Karpas-422 (cell line): Measurements from ENCODE around the gene NSG1. TPM values are rescaled to one million over a fixed set of nuclear protein-coding genes. Genes with fewer than 3 reads are reported as not detected.

Experiments used
- DNase-seq: peaks from one replicate; pipeline ENCODE4 v3.0.0-alpha.2; 2015
- H2AFZ ChIP-seq: fragments of 200-600 bp; sonication (generic); 2 replicates; pipeline ENCODE4 v1.6.1; 2014; ENCODE audit warnings: antibody characterized with exemption, low read length, mixed read lengths
- H3K27ac ChIP-seq: fragments of 200-600 bp; sonication (generic); 2 replicates; pipeline ENCODE4 v1.5.1; 2014; ENCODE audit warnings: mild to moderate bottlenecking, low read length, moderate library complexity
- H3K27me3 ChIP-seq: fragments of 200-600 bp; sonication (generic); 2 replicates; pipeline ENCODE4 v1.6.1; 2014; ENCODE audit warnings: low read length, mixed read lengths
- H3K36me3 ChIP-seq: fragments of 200-600 bp; sonication (generic); 2 replicates; pipeline ENCODE4 v1.6.1; 2014; ENCODE audit warnings: low read length, mixed read lengths; ENCODE audit not compliant: insufficient read depth
- H3K4me1 ChIP-seq: fragments of 200-600 bp; sonication (generic); 2 replicates; pipeline ENCODE4 v1.6.1; 2014; ENCODE audit warnings: mild to moderate bottlenecking, low read length, mixed read lengths
- H3K4me2 ChIP-seq: fragments of 200-600 bp; sonication (generic); 2 replicates; pipeline ENCODE4 v1.6.1; 2014; ENCODE audit warnings: low read length, low read depth, mild to moderate bottlenecking; ENCODE audit not compliant: poor library complexity, severe bottlenecking
- H3K4me3 ChIP-seq: fragments of 200-600 bp; sonication (generic); 2 replicates; pipeline ENCODE4 v1.5.1; 2014; ENCODE audit warnings: mild to moderate bottlenecking, antibody characterized with exemption, low read length, mixed read lengths
- H3K79me2 ChIP-seq: fragments of 200-600 bp; sonication (generic); 2 replicates; pipeline ENCODE4 v1.6.1; 2014; ENCODE audit warnings: mild to moderate bottlenecking, low read length, mixed read lengths
- H3K9ac ChIP-seq: fragments of 200-600 bp; sonication (generic); 2 replicates; pipeline ENCODE4 v1.6.0; 2014; ENCODE audit warnings: low read length
- H3K9me2 ChIP-seq: fragments of 200-600 bp; sonication (generic), shearing (Covaris generic); replicated peaks from 2 replicates; pipeline ENCODE4 v1.6.0; 2014; ENCODE audit warnings: mild to moderate bottlenecking, low read length, moderate library complexity; ENCODE audit not compliant: insufficient read depth
- H3K9me3 ChIP-seq: fragments of 300-700, 200-600 bp; sonication (generic); 2 replicates; pipeline ENCODE4 v1.6.1; 2014; ENCODE audit warnings: low read length, mixed read lengths
- H4K20me1 ChIP-seq: fragments of 200-600 bp; sonication (generic); 2 replicates; pipeline ENCODE4 v1.6.1; 2014; ENCODE audit warnings: mild to moderate bottlenecking, antibody characterized with exemption, low read length, low read depth; ENCODE audit not compliant: insufficient read depth
- total RNA-seq: library from RNA; depleted of rRNA; stranded (reverse); fragments of >200 nt; shearing (Covaris generic); gene quantifications from 2 replicates; pipeline ENCODE4 v1.2.3, GENCODE V29; 2014; ENCODE audit warnings: low replicate concordance

Gene NSG1
- total RNA-seq, 1 experiment from 2014 or later = 0.75 TPM

DNA sequence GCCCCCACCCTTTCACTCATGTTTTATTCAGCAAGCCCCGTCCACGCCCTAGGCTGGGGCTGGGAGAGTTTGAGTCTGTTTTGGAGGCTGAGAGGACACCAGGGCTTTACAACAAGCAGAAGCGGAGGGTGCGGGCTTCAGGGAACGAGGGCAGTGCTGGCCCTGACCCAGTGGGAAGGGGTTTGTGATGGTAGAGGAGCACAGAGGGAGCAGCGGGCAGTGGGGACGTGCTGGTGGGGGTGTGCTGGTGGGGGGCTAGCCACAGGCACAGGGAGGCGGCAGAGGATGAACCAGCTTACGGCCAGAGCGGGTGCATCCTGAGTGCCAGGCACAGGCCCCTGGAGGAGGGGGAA lies 26.4 kb downstream of the NSG1 start:
- Histone ChIP-seq H3K4me3 (no peak overlapping the region), H4K20me1 (no peaks in the 10 kb centered on the region), H3K9me3 (no peaks in the 10 kb centered on the region), H3K9ac (no peak overlapping the region), H3K27me3 (no peaks in the 10 kb centered on the region), H2AFZ (no peak overlapping the region), H3K4me2 (no peak overlapping the region), H3K9me2 (no peaks in the 10 kb centered on the region), H3K36me3 (no peaks in the 10 kb centered on the region), H3K4me1 (no peaks in the 10 kb centered on the region), H3K79me2 (no peaks in the 10 kb centered on the region), H3K27ac (no peak overlapping the region)
- no peak for DNase-seq

DNA sequence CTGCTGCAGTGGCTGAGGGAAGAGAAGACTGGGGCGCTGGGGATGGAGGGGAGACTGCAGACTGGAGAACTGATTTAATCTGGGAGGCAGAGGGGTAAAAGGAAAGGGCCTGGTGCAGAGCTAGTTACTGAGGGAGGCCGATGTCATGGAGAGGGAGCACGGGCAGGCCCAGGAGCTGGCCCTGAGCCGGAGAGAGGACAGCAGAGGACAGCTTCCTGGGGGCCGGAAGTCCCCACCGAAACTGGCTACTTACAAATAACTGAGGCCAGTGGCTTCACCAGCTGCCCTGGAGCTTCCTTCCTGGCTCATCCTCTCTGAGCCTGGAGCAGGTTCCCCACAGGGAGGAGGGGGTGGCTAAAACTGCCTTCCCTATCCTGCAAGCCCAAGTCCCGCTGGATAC lies 26.9 kb downstream of the NSG1 start:
- Histone ChIP-seq H3K36me3 (no peaks in the 10 kb centered on the region), H3K9me2 (no peaks in the 10 kb centered on the region), H3K27me3 (no peaks in the 10 kb centered on the region), H2AFZ (no peak overlapping the region), H3K4me1 (no peaks in the 10 kb centered on the region), H4K20me1 (no peaks in the 10 kb centered on the region), H3K9me3 (no peaks in the 10 kb centered on the region), H3K9ac (no peak overlapping the region), H3K4me2 (no peak overlapping the region), H3K4me3 (no peak overlapping the region), H3K27ac (no peak overlapping the region), H3K79me2 (no peaks in the 10 kb centered on the region)
- DNase-seq = no peak

DNA sequence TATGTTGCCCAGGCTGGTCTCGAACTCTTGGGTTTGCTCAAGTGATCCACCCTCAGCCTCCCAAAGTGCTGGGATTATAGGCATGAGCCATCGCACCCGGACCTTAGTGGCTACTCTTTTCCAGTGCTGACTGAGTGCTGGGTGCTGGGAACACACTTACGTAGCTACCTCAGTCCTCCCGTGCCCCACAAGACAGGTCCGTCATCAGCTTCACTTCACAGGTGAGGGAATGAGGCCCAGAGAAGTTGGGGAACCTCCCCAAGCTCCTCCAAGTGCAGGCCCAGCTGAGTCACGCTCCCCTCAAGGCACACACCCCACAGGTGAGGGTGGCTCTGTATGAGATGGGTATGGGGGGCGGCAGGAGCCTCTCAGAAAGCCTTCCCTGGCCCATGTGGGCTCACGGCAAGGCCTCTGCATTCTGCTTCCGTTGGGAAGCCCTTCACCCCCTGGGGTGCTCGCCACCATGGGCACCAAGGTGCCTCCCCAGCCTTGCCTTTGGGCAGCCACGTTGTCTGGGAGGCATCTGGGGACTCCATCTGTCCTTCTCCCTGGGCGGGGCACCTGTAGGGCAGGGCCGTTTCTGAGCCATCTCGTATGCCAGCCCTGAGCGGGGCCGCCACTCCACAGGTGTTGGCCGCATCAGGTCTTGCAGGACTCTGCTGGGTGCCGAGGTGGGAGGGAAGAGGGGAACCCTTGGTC lies 28.4 kb downstream of the NSG1 start:
- H3K27ac ChIP-seq = no peak overlapping the region
- no peaks in the 10 kb centered on the region for H3K27me3 ChIP-seq
- H3K36me3 ChIP-seq = no peaks in the 10 kb centered on the region
- H3K4me1 ChIP-seq = no peaks in the 10 kb centered on the region
- H3K4me2 ChIP-seq = no peak overlapping the region
- no peak for DNase-seq
- no peaks in the 10 kb centered on the region for H4K20me1 ChIP-seq
- no peaks in the 10 kb centered on the region for H3K79me2 ChIP-seq
- H2AFZ ChIP-seq = no peak overlapping the region
- no peak overlapping the region for H3K4me3 ChIP-seq
- H3K9me3 ChIP-seq = no peaks in the 10 kb centered on the region
- no peaks in the 10 kb centered on the region for H3K9me2 ChIP-seq
- no peak overlapping the region for H3K9ac ChIP-seq

DNA sequence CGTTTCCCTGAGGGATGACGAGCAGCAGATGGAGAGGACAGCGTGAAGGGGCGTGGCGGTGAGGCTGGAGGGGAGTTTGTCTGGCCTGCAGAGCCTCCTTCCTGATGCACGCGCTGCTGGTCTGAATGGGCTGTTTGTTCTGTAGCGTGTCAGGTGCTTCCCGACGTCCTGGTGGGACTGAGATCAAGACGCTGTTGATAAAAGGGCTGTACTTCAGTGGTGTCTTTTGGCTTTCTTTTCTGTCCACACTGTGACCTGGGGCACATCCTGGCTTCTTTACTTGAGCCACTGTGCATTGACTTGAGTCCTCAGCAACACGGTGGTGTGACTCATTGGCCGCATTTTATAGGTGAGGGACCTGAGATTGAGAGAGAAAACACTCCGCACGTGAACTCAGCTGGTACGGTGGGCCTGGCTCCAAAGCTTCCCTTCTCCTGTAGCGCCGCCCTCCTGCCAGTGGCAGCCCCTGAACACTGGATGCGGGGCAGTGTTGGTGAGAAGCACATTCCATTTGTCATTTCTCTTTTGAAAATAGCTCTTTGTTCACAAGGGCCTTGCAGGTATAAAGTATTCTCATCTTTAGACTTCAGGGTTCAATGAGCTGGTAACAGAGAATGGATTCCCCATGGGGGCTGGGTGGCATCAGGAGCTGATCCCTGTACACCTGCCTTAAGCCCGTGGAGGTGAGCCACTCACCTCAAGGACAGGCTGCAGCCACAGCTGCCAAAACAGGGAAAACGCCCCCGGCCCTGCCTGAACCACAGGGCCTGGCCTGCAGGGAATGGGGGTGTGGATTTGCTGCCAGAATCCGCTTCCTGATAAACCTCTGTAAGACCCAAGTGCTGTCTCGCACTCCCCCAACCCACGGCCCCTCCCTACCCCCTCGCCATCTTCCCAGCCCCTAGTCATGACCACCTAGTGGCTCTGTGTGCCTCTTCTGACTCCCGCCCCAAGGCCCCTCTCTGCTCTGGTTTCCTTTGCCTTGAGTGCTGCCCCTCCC lies 29.2 kb downstream of the NSG1 start:
- no peaks in the 10 kb centered on the region for H3K9me3 ChIP-seq

DNA sequence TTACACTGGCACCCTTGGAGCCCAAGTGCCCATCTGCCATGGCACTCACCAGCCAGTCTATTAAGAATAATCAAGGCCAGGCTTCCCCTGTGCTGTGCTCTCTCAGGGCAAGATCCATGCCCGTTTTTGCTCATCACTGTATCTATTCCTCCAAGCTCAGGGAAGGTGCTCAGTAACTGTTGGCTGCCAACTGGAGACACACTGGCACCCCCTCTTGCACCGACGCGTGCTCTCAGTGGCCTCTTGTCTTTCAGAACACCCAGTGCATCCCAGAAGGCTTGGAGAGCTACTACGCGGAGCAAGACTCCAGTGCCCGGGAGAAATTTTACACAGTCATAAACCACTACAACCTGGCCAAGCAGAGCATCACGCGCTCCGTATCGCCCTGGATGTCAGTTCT lies 30.1 kb downstream of the NSG1 start:
- no peaks in the 10 kb centered on the region for H3K9me3 ChIP-seq
- H4K20me1 ChIP-seq = no peaks in the 10 kb centered on the region
- H3K36me3 ChIP-seq = no peaks in the 10 kb centered on the region
- no peak overlapping the region for H3K27ac ChIP-seq
- no peak overlapping the region for H3K4me3 ChIP-seq
- H3K9ac ChIP-seq = no peak overlapping the region
- no peaks in the 10 kb centered on the region for H3K27me3 ChIP-seq
- no peak overlapping the region for H3K4me2 ChIP-seq
- H3K4me1 ChIP-seq = no peaks in the 10 kb centered on the region
- H3K79me2 ChIP-seq = no peaks in the 10 kb centered on the region
- H3K9me2 ChIP-seq = no peaks in the 10 kb centered on the region
- no peak overlapping the region for H2AFZ ChIP-seq
- no peak for DNase-seq

More for the DNA sequence above, 29.2 kb downstream of the NSG1 start:
- Histone ChIP-seq H3K36me3 (no peaks in the 10 kb centered on the region), H3K79me2 (no peaks in the 10 kb centered on the region), H2AFZ (no peak overlapping the region), H3K4me1 (no peaks in the 10 kb centered on the region), H3K27me3 (no peaks in the 10 kb centered on the region), H3K9ac (no peak overlapping the region), H4K20me1 (no peaks in the 10 kb centered on the region), H3K4me3 (no peak overlapping the region), H3K4me2 (no peak overlapping the region), H3K27ac (no peak overlapping the region), H3K9me2 (no peaks in the 10 kb centered on the region)
- DNase-seq = no peak

DNA sequence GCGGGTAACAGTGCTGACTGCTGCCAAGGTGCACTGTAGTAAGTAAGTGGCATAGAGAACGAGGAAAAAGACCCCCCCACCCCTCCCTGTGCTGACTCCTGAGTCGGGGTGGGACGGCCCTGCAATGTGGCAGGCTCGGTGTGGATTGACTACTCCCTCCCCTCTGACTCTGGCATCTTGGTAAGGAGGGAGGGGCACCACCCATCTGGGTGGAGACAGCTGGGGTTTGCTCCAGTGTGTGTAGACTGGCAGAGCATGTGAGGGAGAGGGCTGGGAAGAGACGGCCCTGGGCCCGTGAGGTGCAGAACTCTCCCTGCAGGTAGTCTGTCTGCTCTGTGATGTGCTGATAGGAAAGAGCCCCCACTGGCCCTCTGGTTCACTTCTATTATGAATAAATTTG lies 31.0 kb downstream of the NSG1 start:
- H3K79me2 ChIP-seq = no peaks in the 10 kb centered on the region
- H3K27ac ChIP-seq = no peak overlapping the region
- no peaks in the 10 kb centered on the region for H3K4me1 ChIP-seq
- H3K9me3 ChIP-seq = no peaks in the 10 kb centered on the region
- DNase-seq = no peak
- no peaks in the 10 kb centered on the region for H3K27me3 ChIP-seq
- no peak overlapping the region for H2AFZ ChIP-seq
- no peaks in the 10 kb centered on the region for H4K20me1 ChIP-seq
- no peaks in the 10 kb centered on the region for H3K9me2 ChIP-seq
- H3K4me2 ChIP-seq = no peak overlapping the region
- H3K4me3 ChIP-seq = no peak overlapping the region
- no peaks in the 10 kb centered on the region for H3K36me3 ChIP-seq
- H3K9ac ChIP-seq = no peak overlapping the region

DNA sequence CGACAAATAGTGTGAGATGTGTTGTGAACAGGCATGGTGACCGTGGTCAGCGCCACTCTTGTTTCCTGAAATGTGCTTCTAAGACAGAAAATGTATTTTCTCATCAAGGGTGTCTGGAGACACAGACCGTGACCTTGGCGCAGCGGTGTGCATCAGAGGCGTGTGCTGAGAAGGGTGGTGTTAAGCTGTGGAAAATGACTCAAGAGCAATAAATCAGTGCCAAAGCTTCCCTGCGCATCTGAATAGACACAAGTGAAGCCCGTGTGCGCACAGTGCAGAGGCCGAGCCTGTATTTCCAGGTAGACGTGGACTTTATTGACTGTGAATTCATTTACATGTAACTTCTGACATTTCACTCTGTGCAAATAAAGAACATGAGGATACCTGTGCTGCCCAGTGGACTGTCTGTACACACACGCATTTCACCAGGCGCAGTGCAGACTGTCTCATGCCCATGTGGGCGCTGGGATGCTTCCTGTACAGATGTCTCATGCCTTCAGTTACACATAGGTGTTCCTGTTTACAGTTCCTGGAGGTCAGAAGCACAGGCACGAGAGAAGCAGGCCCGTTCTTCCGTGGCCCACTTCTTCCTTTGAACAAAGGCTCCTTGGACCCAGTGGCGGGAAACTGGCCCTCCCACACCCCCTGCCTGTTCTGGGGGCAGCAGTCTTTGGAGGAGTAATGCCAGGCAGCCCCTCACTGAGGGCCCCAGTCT lies 31.9 kb downstream of the NSG1 start:
- H3K9me3 ChIP-seq = no peaks in the 10 kb centered on the region
- DNase-seq = no peak
- no peaks in the 10 kb centered on the region for H3K4me1 ChIP-seq
- no peak overlapping the region for H3K4me2 ChIP-seq
- H3K27me3 ChIP-seq = no peaks in the 10 kb centered on the region
- H3K9ac ChIP-seq = no peak overlapping the region
- no peaks in the 10 kb centered on the region for H3K9me2 ChIP-seq
- no peaks in the 10 kb centered on the region for H3K36me3 ChIP-seq
- H4K20me1 ChIP-seq = no peaks in the 10 kb centered on the region
- no peak overlapping the region for H3K27ac ChIP-seq
- no peak overlapping the region for H2AFZ ChIP-seq
- no peaks in the 10 kb centered on the region for H3K79me2 ChIP-seq
- no peak overlapping the region for H3K4me3 ChIP-seq

DNA sequence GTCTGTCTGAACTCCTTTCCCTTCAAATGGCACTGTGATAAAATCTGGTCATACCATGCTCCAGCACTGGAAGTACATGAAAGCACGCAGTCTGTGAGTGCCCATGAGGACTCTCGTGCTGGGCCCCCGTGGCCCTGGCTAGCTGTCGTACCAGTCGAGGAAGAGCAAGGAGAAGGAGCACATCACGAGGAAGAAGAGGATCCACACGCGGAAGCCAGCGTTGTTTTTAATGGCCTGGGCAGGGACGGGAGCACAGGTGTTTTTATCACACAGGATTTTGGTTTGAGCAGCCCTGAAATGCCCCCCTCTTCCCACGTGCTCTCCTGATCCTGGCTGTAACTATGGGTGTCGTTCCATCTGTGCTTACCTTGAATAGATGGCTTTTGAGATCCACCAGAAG lies 33.0 kb downstream of the NSG1 start:
- Histone ChIP-seq H3K79me2 (no peaks in the 10 kb centered on the region), H3K27me3 (no peaks in the 10 kb centered on the region), H3K4me3 (no peak overlapping the region), H4K20me1 (no peaks in the 10 kb centered on the region), H3K9me3 (no peaks in the 10 kb centered on the region), H3K4me1 (no peaks in the 10 kb centered on the region), H2AFZ (no peak overlapping the region), H3K4me2 (no peak overlapping the region), H3K9ac (no peak overlapping the region), H3K36me3 (no peaks in the 10 kb centered on the region), H3K9me2 (no peaks in the 10 kb centered on the region), H3K27ac (no peak overlapping the region)
- no peak for DNase-seq
